WTC11 (cell line): ENCODE data around the gene MFSD12. TPM values are rescaled to one million over a fixed set of nuclear protein-coding genes. Genes with fewer than 3 reads are reported as not detected.

Experiments
- ARID4B ChIP-seq: sonication (generic); formaldehyde crosslinking; IDR thresholded peaks from 2 replicates; pipeline ENCODE4 v1.8.0; 2023; ENCODE audit warnings: missing genetic modification reagents, mild to moderate bottlenecking, borderline replicate concordance
- CBFB ChIP-seq: sonication (generic); formaldehyde crosslinking; IDR thresholded peaks from 2 replicates; pipeline ENCODE4 v1.8.1; 2022; ENCODE audit warnings: mild to moderate bottlenecking, low read depth, missing genetic modification reagents
- CREB1 ChIP-seq: sonication (generic); formaldehyde crosslinking; IDR thresholded peaks from 2 replicates; pipeline ENCODE4 v1.8.0; 2023; ENCODE audit warnings: mild to moderate bottlenecking, missing genetic modification reagents
- CREM ChIP-seq: sonication (generic); formaldehyde crosslinking; IDR thresholded peaks from 2 replicates; pipeline ENCODE4 v1.8.1; 2022; ENCODE audit warnings: mild to moderate bottlenecking, missing genetic modification reagents, moderate library complexity
- ETV6 ChIP-seq: sonication (generic); formaldehyde crosslinking; IDR thresholded peaks from 2 replicates; pipeline ENCODE4 v1.8.1; 2022; ENCODE audit warnings: mild to moderate bottlenecking, missing genetic modification reagents
- FOXK1 ChIP-seq: sonication (generic); formaldehyde crosslinking; IDR thresholded peaks from 2 replicates; pipeline ENCODE4 v1.8.0; 2022; ENCODE audit warnings: mild to moderate bottlenecking, moderate library complexity, missing genetic modification reagents
- MYBL2 ChIP-seq: sonication (generic); formaldehyde crosslinking; IDR thresholded peaks from 2 replicates; pipeline ENCODE4 v1.8.1; 2023; ENCODE audit warnings: mild to moderate bottlenecking, moderate library complexity, missing genetic modification reagents
- SMAD3 ChIP-seq: sonication (generic); formaldehyde crosslinking; IDR thresholded peaks from 2 replicates; pipeline ENCODE4 v1.8.0; 2022; ENCODE audit warnings: missing genetic modification reagents, mild to moderate bottlenecking, borderline replicate concordance
- SP1 ChIP-seq: sonication (generic); formaldehyde crosslinking; conservative IDR thresholded peaks from 2 replicates; pipeline ENCODE4 v1.8.1; 2022; ENCODE audit warnings: missing genetic modification reagents
- STAT6 ChIP-seq: sonication (generic); formaldehyde crosslinking; conservative IDR thresholded peaks from 2 replicates; pipeline ENCODE4 v1.8.1; 2023; ENCODE audit warnings: mild to moderate bottlenecking, low read depth, missing genetic modification reagents, moderate library complexity
- ZNF512 ChIP-seq: sonication (generic); formaldehyde crosslinking; IDR thresholded peaks from 2 replicates; pipeline ENCODE4 v1.8.1; 2022; ENCODE audit warnings: missing genetic modification reagents, borderline replicate concordance
- total RNA-seq: library from RNA; stranded (reverse); gene quantifications from 3 replicates; pipeline ENCODE4 v1.2.3, GENCODE V29; 2021
- TF ChIP-seq, protein P1 (sequence below): sonication (generic); formaldehyde crosslinking; IDR thresholded peaks from 2 replicates; pipeline ENCODE4 v1.8.0; 2022; ENCODE audit warnings: mild to moderate bottlenecking, missing genetic modification reagents
- TF ChIP-seq, protein P2 (sequence below): sonication (generic); formaldehyde crosslinking; IDR thresholded peaks from 2 replicates; pipeline ENCODE4 v1.8.0; 2022; ENCODE audit warnings: mild to moderate bottlenecking, missing genetic modification reagents
- TF ChIP-seq, protein P3 (sequence below): sonication (generic); formaldehyde crosslinking; IDR thresholded peaks from 2 replicates; pipeline ENCODE4 v1.8.1; 2023; ENCODE audit warnings: mild to moderate bottlenecking, missing genetic modification reagents, moderate library complexity
- TF ChIP-seq, protein P4 (sequence below): sonication (generic); formaldehyde crosslinking; IDR thresholded peaks from 2 replicates; pipeline ENCODE4 v1.8.1; 2023; ENCODE audit warnings: mild to moderate bottlenecking, missing genetic modification reagents
- TF ChIP-seq, protein P5 (sequence below): sonication (generic); formaldehyde crosslinking; IDR thresholded peaks from 2 replicates; pipeline ENCODE4 v1.8.0; 2022; ENCODE audit warnings: mild to moderate bottlenecking, missing genetic modification reagents

Gene MFSD12
- total RNA-seq, 1 experiment from 2014 or later, result 59.9 TPM

- TF ChIP-seq STAT6 (CRISPR knock-in tag) (no peak), SMAD3 (CRISPR knock-in tag) (no peak), CBFB (CRISPR knock-in tag) (0 out of 2 replicates have a peak, but pooled peaks have one; percentile 78), FOXK1 (CRISPR knock-in tag) (peak; percentile 93), CREM (CRISPR knock-in tag) (peak; percentile 93), ARID4B (CRISPR knock-in tag) (no peak; the same call in 1 of the 2 replicates), CREB1 (CRISPR knock-in tag) (peak; percentile 35), SP1 (peak; percentile 91), MYBL2 (CRISPR knock-in tag) (peak; percentile 100), ETV6 (no peak), ZNF512 (no peak)
- TF ChIP-seq, protein P1, sequence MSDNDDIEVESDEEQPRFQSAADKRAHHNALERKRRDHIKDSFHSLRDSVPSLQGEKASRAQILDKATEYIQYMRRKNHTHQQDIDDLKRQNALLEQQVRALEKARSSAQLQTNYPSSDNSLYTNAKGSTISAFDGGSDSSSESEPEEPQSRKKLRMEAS, result peak; percentile 88
- TF ChIP-seq, protein P2, sequence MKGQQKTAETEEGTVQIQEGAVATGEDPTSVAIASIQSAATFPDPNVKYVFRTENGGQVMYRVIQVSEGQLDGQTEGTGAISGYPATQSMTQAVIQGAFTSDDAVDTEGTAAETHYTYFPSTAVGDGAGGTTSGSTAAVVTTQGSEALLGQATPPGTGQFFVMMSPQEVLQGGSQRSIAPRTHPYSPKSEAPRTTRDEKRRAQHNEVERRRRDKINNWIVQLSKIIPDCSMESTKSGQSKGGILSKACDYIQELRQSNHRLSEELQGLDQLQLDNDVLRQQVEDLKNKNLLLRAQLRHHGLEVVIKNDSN (CRISPR knock-in tag), result no peak
- TF ChIP-seq, protein P3, sequence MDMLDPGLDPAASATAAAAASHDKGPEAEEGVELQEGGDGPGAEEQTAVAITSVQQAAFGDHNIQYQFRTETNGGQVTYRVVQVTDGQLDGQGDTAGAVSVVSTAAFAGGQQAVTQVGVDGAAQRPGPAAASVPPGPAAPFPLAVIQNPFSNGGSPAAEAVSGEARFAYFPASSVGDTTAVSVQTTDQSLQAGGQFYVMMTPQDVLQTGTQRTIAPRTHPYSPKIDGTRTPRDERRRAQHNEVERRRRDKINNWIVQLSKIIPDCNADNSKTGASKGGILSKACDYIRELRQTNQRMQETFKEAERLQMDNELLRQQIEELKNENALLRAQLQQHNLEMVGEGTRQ (CRISPR knock-in tag), result peak; percentile 48; the same call in 1 of the 2 replicates
- TF ChIP-seq, protein P4, sequence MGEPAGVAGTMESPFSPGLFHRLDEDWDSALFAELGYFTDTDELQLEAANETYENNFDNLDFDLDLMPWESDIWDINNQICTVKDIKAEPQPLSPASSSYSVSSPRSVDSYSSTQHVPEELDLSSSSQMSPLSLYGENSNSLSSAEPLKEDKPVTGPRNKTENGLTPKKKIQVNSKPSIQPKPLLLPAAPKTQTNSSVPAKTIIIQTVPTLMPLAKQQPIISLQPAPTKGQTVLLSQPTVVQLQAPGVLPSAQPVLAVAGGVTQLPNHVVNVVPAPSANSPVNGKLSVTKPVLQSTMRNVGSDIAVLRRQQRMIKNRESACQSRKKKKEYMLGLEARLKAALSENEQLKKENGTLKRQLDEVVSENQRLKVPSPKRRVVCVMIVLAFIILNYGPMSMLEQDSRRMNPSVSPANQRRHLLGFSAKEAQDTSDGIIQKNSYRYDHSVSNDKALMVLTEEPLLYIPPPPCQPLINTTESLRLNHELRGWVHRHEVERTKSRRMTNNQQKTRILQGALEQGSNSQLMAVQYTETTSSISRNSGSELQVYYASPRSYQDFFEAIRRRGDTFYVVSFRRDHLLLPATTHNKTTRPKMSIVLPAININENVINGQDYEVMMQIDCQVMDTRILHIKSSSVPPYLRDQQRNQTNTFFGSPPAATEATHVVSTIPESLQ (CRISPR knock-in tag), result no peak
- TF ChIP-seq, protein P5, sequence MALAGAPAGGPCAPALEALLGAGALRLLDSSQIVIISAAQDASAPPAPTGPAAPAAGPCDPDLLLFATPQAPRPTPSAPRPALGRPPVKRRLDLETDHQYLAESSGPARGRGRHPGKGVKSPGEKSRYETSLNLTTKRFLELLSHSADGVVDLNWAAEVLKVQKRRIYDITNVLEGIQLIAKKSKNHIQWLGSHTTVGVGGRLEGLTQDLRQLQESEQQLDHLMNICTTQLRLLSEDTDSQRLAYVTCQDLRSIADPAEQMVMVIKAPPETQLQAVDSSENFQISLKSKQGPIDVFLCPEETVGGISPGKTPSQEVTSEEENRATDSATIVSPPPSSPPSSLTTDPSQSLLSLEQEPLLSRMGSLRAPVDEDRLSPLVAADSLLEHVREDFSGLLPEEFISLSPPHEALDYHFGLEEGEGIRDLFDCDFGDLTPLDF, result no peak
Observed at GRCh38 chr19:3505598-3506383, 51.6 kb downstream of the MFSD12 start, which contains the start of gene FZR1 (continued).
